Liver (tissue), 9 donors: ENCODE results near the gene CCDC78. TPM values are rescaled to one million over a fixed set of nuclear protein-coding genes. Genes with fewer than 3 reads are reported as not detected.

ENCODE experiments used
- DNase-seq: peaks from one replicate; pipeline ENCODE4 v3.0.0-alpha.2; 2017; ENCODE audit warnings: low spot score
- H3K27ac ChIP-seq, 2 donors: one replicate each; pipeline ENCODE4 v1.7.0; 2013; ENCODE audit warnings: inconsistent platforms in 2 of 2, low read length in 2 of 2, control low read depth in 1 of 2, low read depth in 1 of 2, mild to moderate bottlenecking in 1 of 2
- H3K27me3 ChIP-seq, 4 donors: one replicate each; pipeline versions ENCODE4 v1.6.1 to v1.7.0; 2013; ENCODE audit warnings: low read length in 3 of 4, inconsistent platforms in 1 of 4, mild to moderate bottlenecking in 1 of 4, moderate library complexity in 1 of 4; ENCODE audit not compliant: control insufficient read depth in 4 of 4, insufficient read depth in 4 of 4
- H3K36me3 ChIP-seq, 4 donors: one replicate each; pipeline versions ENCODE4 v1.6.1 to v1.7.0; 2013; ENCODE audit warnings: low read length in 3 of 4, mild to moderate bottlenecking in 3 of 4, low read depth in 1 of 4, moderate library complexity in 1 of 4; ENCODE audit not compliant: control insufficient read depth in 4 of 4, insufficient read depth in 3 of 4
- H3K4me1 ChIP-seq, 4 donors: one replicate each; pipeline versions ENCODE4 v1.6.1 to v1.7.0; 2013; ENCODE audit warnings: low read length in 3 of 4, mild to moderate bottlenecking in 3 of 4, moderate library complexity in 1 of 4; ENCODE audit not compliant: control insufficient read depth in 4 of 4, insufficient read depth in 4 of 4
- H3K4me3 ChIP-seq, 3 donors: one replicate each; pipeline versions ENCODE4 v1.6.1 to v1.7.0; 2013; ENCODE audit warnings: low read length in 3 of 3, control low read depth in 1 of 3, low read depth in 1 of 3, mild to moderate bottlenecking in 1 of 3
- H3K9ac ChIP-seq, 2 donors: one replicate each; pipeline ENCODE4 v1.7.0; 2013; ENCODE audit warnings: low read length in 2 of 2, mild to moderate bottlenecking in 2 of 2, moderate library complexity in 2 of 2, control low read depth in 1 of 2, low read depth in 1 of 2
- H3K9me3 ChIP-seq, 4 donors: one replicate each; pipeline versions ENCODE4 v1.6.1 to v1.7.0; 2013; ENCODE audit warnings: low read length in 3 of 4; ENCODE audit not compliant: control insufficient read depth in 4 of 4
- EGR1 ChIP-seq, 2 donors: IDR thresholded peaks; 2 replicates each; pipeline ENCODE4 v1.6.1; 2016 to 2018; ENCODE audit warnings: antibody characterized with exemption in 2 of 2, low read depth in 2 of 2
- FOXA1 ChIP-seq: IDR thresholded peaks from 2 replicates; pipeline ENCODE4 v1.6.1; 2016; ENCODE audit warnings: antibody characterized with exemption
- FOXA2 ChIP-seq: IDR thresholded peaks from 2 replicates; pipeline ENCODE4 v1.6.1; 2016; ENCODE audit warnings: antibody characterized with exemption
- GABPA ChIP-seq, 2 donors: IDR thresholded peaks in 1 of 2; conservative IDR thresholded peaks in 1 of 2; 2 replicates each; pipeline ENCODE4 v1.6.1; 2016; ENCODE audit warnings: antibody characterized with exemption in 2 of 2, mild to moderate bottlenecking in 1 of 2, moderate library complexity in 1 of 2
- JUND ChIP-seq, 2 donors: IDR thresholded peaks; 2 replicates each; pipeline ENCODE4 v1.6.1; 2016; ENCODE audit warnings: antibody characterized with exemption in 2 of 2
- MAX ChIP-seq: IDR thresholded peaks from 2 replicates; pipeline ENCODE4 v1.6.1; 2016; ENCODE audit warnings: antibody characterized with exemption
- REST ChIP-seq: IDR thresholded peaks from 2 replicates; pipeline ENCODE4 v1.6.1; 2016; ENCODE audit warnings: antibody characterized with exemption, mild to moderate bottlenecking
- RXRA ChIP-seq, 2 donors: IDR thresholded peaks; 2 replicates each; pipeline ENCODE4 v1.6.1; 2017 to 2018; ENCODE audit warnings: antibody characterized with exemption in 2 of 2, mild to moderate bottlenecking in 1 of 2
- SP1 ChIP-seq: IDR thresholded peaks from 2 replicates; pipeline ENCODE4 v1.6.1; 2018; ENCODE audit warnings: antibody characterized with exemption, mild to moderate bottlenecking
- YY1 ChIP-seq: IDR thresholded peaks from 2 replicates; pipeline ENCODE4 v1.6.1; 2016; ENCODE audit warnings: antibody characterized with exemption, mild to moderate bottlenecking
- WGBS: extraction: QIAGEN DNeasy Blood & Tissue Kit; methylation state at CpG from one replicate; pipeline ENCODE4 v1.1.7; 2013; 5-methylcytosine and 5-hydroxymethylcytosine counted together
- polyA plus RNA-seq, 2 donors: library from polyadenylated mRNA; stranded (reverse) in 1 of 2; unstranded in 1 of 2; fragments of 200-250 nt in 1 of 2; fragments of >200 nt in 1 of 2; fragmentation: Nextera tagmentation in 1 of 2; extraction: Ambion mirVana in 1 of 2; gene quantifications; one replicate each; pipeline versions ENCODE4 v1.2.1 to v1.2.3, GENCODE V29; 2013 to 2015
- total RNA-seq, 2 donors: library from RNA; depleted of rRNA; stranded (reverse); fragments of >200 nt; gene quantifications; one replicate each; pipeline ENCODE4 v1.2.3, GENCODE V29; 2014
- TF ChIP-seq, protein P1 (sequence below): fragments of 150-350 bp; IDR thresholded peaks from 2 replicates; pipeline ENCODE4 v1.5.1; 2017; ENCODE audit warnings: improper control_type of control experiment, low read depth, low read length; ENCODE audit not compliant: missing input control
- TF ChIP-seq, protein P2 (sequence below): IDR thresholded peaks from 2 replicates; pipeline ENCODE4 v1.6.1; 2016; ENCODE audit warnings: antibody characterized with exemption
- donor health status: healthy.
- donor health status: healthy.
- donor health status: healthy.
- donor health status: healthy.
- donor health status: healthy.

CCDC78 gene
- total and polyA plus RNA-seq, 4 donors = 0.05 to 0.28 (median 0.08) TPM; not detected in 1

DNA sequence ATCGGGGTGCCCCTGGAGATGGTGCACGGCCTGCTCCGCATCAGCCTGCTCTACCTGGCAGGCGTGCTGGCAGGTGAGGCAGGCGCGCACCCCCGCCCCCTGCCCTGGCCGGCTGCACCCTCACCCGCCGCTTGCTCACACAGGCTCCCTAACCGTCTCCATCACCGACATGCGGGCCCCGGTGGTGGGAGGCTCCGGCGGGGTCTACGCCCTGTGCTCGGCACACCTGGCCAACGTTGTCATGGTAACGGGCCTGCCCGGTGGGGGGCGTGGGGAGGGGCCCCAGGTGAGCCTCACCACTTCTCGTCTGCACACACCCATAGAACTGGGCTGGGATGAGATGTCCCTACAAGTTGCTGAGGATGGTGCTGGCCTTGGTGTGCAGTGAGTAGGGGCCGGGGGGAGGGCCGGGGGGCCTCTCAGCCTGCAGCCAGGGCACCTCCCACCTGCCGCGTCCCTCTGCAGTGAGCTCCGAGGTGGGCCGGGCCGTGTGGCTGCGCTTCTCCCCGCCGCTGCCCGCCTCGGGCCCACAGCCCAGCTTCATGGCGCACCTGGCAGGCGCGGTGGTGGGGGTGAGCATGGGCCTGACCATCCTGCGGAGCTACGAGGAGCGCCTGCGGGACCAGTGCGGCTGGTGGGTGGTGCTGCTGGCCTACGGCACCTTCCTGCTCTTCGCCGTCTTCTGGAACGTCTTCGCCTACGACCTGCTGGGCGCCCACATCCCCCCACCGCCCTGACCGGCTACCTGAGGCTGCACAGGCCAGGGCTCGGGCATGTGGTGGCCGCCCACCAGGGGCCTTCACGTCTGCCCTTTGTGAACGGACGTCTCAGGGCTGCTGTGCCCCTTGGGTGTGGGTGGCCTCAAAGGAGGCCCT lies 48.7 kb downstream of the CCDC78 start (continued):
- TF ChIP-seq, protein P1, sequence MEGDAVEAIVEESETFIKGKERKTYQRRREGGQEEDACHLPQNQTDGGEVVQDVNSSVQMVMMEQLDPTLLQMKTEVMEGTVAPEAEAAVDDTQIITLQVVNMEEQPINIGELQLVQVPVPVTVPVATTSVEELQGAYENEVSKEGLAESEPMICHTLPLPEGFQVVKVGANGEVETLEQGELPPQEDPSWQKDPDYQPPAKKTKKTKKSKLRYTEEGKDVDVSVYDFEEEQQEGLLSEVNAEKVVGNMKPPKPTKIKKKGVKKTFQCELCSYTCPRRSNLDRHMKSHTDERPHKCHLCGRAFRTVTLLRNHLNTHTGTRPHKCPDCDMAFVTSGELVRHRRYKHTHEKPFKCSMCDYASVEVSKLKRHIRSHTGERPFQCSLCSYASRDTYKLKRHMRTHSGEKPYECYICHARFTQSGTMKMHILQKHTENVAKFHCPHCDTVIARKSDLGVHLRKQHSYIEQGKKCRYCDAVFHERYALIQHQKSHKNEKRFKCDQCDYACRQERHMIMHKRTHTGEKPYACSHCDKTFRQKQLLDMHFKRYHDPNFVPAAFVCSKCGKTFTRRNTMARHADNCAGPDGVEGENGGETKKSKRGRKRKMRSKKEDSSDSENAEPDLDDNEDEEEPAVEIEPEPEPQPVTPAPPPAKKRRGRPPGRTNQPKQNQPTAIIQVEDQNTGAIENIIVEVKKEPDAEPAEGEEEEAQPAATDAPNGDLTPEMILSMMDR = no peak
- TF ChIP-seq EGR1 (IDR thresholded peaks at IDR 0.05; ENCODE audit: low read depth in 2 of 2) (no peak), REST (no peak), JUND (IDR thresholded peaks at IDR 0.05) (no peak)

DNA sequence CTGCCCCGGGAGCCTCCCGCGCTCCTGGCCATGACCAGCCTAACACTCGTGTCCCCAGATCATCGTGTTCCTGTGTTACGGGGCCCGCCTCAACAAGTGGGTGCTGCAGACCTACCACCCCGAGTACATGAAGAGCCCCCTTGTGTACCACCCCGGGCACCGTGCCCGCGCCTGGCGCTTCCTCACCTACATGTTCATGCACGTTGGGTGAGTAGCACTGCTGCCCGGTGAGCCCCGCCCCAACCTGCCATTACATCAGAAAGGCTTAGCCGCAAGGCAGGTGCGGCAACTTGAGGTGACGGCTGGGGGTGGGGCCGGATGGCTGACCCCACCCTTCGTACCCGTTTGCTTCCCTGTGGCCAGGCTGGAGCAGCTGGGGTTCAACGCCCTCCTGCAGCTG lies 49.3 kb downstream of the CCDC78 start:
- no peaks in the 10 kb centered on the region for H3K9me3 ChIP-seq
- no peak overlapping the region for H3K27ac ChIP-seq
- H3K27me3 ChIP-seq = no peaks in the 10 kb centered on the region
- TF ChIP-seq MAX (no peak), FOXA2 (no peak), YY1 (no peak), RXRA (IDR thresholded peaks at IDR 0.05) (no peak), SP1 (no peak), GABPA (IDR thresholded peaks at IDR 0.05 in 1 of 2, conservative IDR thresholded peaks at IDR 0.05 in 1 of 2) (no peak), EGR1 (IDR thresholded peaks at IDR 0.05; ENCODE audit: low read depth in 2 of 2) (no peak), FOXA1 (no peak)
- TF ChIP-seq, protein P2, sequence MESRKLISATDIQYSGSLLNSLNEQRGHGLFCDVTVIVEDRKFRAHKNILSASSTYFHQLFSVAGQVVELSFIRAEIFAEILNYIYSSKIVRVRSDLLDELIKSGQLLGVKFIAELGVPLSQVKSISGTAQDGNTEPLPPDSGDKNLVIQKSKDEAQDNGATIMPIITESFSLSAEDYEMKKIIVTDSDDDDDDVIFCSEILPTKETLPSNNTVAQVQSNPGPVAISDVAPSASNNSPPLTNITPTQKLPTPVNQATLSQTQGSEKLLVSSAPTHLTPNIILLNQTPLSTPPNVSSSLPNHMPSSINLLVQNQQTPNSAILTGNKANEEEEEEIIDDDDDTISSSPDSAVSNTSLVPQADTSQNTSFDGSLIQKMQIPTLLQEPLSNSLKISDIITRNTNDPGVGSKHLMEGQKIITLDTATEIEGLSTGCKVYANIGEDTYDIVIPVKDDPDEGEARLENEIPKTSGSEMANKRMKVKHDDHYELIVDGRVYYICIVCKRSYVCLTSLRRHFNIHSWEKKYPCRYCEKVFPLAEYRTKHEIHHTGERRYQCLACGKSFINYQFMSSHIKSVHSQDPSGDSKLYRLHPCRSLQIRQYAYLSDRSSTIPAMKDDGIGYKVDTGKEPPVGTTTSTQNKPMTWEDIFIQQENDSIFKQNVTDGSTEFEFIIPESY = no peak
- TF ChIP-seq, protein P1 = no peak
- peaks cover 16 to 41% (median 26%) of the 10 kb centered on the region in 4 donors for H3K4me1 ChIP-seq
- WGBS = 73% methylated on average over 23 of the region's 23 CpGs
- no peak overlapping the region for H3K4me3 ChIP-seq
- no peak overlapping the region for H3K9ac ChIP-seq
- no peak for DNase-seq
- H3K36me3 ChIP-seq = peaks cover 10 to 24% (median 16%) of the 10 kb centered on the region in 4 donors
